Measurements from ENCODE around the gene DYSF. TPM values are rescaled to one million over a fixed set of nuclear protein-coding genes. Genes with fewer than 3 reads are reported as not detected.
A peak's percentile ranks its signal among the peaks of the same experiment; 100 is the strongest.

DYSF gene
- total and polyA plus RNA-seq, 8 donors = 1.1 to 5.5 (median 2.1) TPM

- intact Hi-C loops (cut with DNase I) = no loop called here
- TF ChIP-seq CTCF (IDR thresholded peaks at IDR 0.05) = no peak
- Histone ChIP-seq H3K27me3 (no peaks in the 10 kb centered on the region), H3K9me3 (no peaks in the 10 kb centered on the region), H3K4me3 (no peak overlapping the region), H3K27ac (no peak overlapping the region), H3K36me3 (no peaks in the 10 kb centered on the region), H3K4me1 (no peaks in the 10 kb centered on the region)
- DNase-seq (no peak), ATAC-seq (no peak), FAIRE-seq (no peak)
- 83 to 88% methylated on average over 3 of the region's 3 CpGs for WGBS, 2 donors
Observed at GRCh38 chr2:71633086-71633485, 179.7 kb downstream of the DYSF start.

GRCh38 chr2:71634567-71634966, 181.2 kb downstream of the DYSF start:
- no peak overlapping the region for H3K27ac ChIP-seq
- DNase-seq (no peak), FAIRE-seq (no peak), ATAC-seq (no peak)
- WGBS, 2 donors = 91 to 96% methylated on average over 1 of the region's 1 CpG
- no peak overlapping the region for H3K4me3 ChIP-seq
- intact Hi-C loops (cut with DNase I) = no loop called here
- H3K36me3 ChIP-seq = no peaks in the 10 kb centered on the region
- TF ChIP-seq CTCF (IDR thresholded peaks at IDR 0.05) = no peak
- H3K9me3 ChIP-seq = no peaks in the 10 kb centered on the region
- H3K27me3 ChIP-seq = no peaks in the 10 kb centered on the region
- H3K4me1 ChIP-seq = no peaks in the 10 kb centered on the region

GRCh38 chr2:71635798-71636197, 182.4 kb downstream of the DYSF start:
- Histone ChIP-seq H3K4me3 (no peak overlapping the region), H3K36me3 (no peaks in the 10 kb centered on the region), H3K4me1 (no peaks in the 10 kb centered on the region), H3K27me3 (no peaks in the 10 kb centered on the region), H3K27ac (no peak overlapping the region), H3K9me3 (no peaks in the 10 kb centered on the region)
- ATAC-seq (no peak), FAIRE-seq (no peak), DNase-seq (no peak)
- TF ChIP-seq CTCF (IDR thresholded peaks at IDR 0.05) = no peak
- 75 to 80% methylated on average over 5 of the region's 5 CpGs for WGBS, 2 donors
- intact Hi-C loops (cut with DNase I) = no loop called here

GRCh38 chr2:71637168-71637567, 183.8 kb downstream of the DYSF start:
- Histone ChIP-seq H3K27ac (no peak overlapping the region), H3K4me1 (no peaks in the 10 kb centered on the region), H3K9me3 (no peaks in the 10 kb centered on the region), H3K27me3 (no peaks in the 10 kb centered on the region), H3K4me3 (no peak overlapping the region), H3K36me3 (no peaks in the 10 kb centered on the region)
- DNase-seq (no peak), ATAC-seq (peak in 1 of 4 donors; percentile 69), FAIRE-seq (no peak)
- intact Hi-C loops (cut with DNase I) = no loop called here
- no peak for TF ChIP-seq CTCF (IDR thresholded peaks at IDR 0.05)
- WGBS, 2 donors = 75 to 81% methylated on average over 5 of the region's 5 CpGs

GRCh38 chr2:71637736-71638135, 184.4 kb downstream of the DYSF start:
- Histone ChIP-seq H3K27ac (no peak overlapping the region), H3K36me3 (no peaks in the 10 kb centered on the region), H3K4me1 (no peaks in the 10 kb centered on the region), H3K27me3 (no peaks in the 10 kb centered on the region), H3K4me3 (no peak overlapping the region), H3K9me3 (no peaks in the 10 kb centered on the region)
- no peak for FAIRE-seq
- 52 to 59% methylated on average over 4 of the region's 4 CpGs for WGBS, 2 donors
- intact Hi-C loops (cut with DNase I) = no loop called here
- TF ChIP-seq CTCF (IDR thresholded peaks at IDR 0.05) = no peak
- DNase-seq = no peak
- ATAC-seq = no peak
